Neural progenitor cell (in vitro differentiated cells): ENCODE data around the gene LBX2. TPM values are rescaled to one million over a fixed set of nuclear protein-coding genes. Genes with fewer than 3 reads are reported as not detected.
A peak's percentile ranks its signal among the peaks of the same experiment; 100 is the strongest.

Experiments
- DNase-seq: peaks from one replicate; pipeline ENCODE4 v3.0.0-alpha.2; 2016; ENCODE audit warnings: low spot score
- H2AFZ ChIP-seq: fragments of 200-600 bp; sonication (generic); replicated peaks from 2 replicates; pipeline ENCODE4 v1.6.1; 2016; ENCODE audit warnings: antibody characterized with exemption
- H3F3A ChIP-seq: fragments of 200-600 bp; sonication (generic); 2 replicates; pipeline ENCODE4 v1.6.1; 2016; ENCODE audit warnings: antibody characterized with exemption, low read depth
- H3K27ac ChIP-seq: fragments of 200-600 bp; sonication (generic); 2 replicates; pipeline ENCODE4 v1.5.1; 2016; ENCODE audit warnings: mild to moderate bottlenecking
- H3K27me3 ChIP-seq: fragments of 200-600 bp; sonication (generic); 2 replicates; pipeline ENCODE4 v1.6.1; 2016; ENCODE audit warnings: mild to moderate bottlenecking, moderate library complexity
- H3K36me3 ChIP-seq: fragments of 200-600 bp; sonication (generic); 2 replicates; pipeline ENCODE4 v1.5.1; 2016
- H3K4me1 ChIP-seq: fragments of 200-600 bp; sonication (generic); 2 replicates; pipeline ENCODE4 v1.6.1; 2016; ENCODE audit warnings: mixed run types
- H3K4me2 ChIP-seq: fragments of 200-600 bp; sonication (generic); 2 replicates; pipeline ENCODE4 v1.6.1; 2016
- H3K4me3 ChIP-seq: fragments of 200-600 bp; sonication (generic); 2 replicates; pipeline ENCODE4 v1.5.1; 2016
- H3K79me2 ChIP-seq: fragments of 200-600 bp; sonication (generic); 2 replicates; pipeline ENCODE4 v1.6.1; 2016; ENCODE audit warnings: low read depth
- H3K9ac ChIP-seq: fragments of 200-600 bp; sonication (generic); 2 replicates; pipeline ENCODE4 v1.6.1; 2016
- H3K9me3 ChIP-seq: fragments of 200-600 bp; sonication (generic); 2 replicates; pipeline ENCODE4 v1.5.1; 2016; ENCODE audit warnings: low read depth
- H4K20me1 ChIP-seq: fragments of 200-600 bp; sonication (generic); 2 replicates; pipeline ENCODE4 v1.6.1; 2016; ENCODE audit warnings: low read depth
- H3K27ac Mint-ChIP-seq: 3 replicates; pipeline ENCODE4 v1.8.0; 2021; ENCODE audit warnings: mixed read lengths
- H3K27me3 Mint-ChIP-seq: 2 replicates; pipeline ENCODE4 v1.8.0; 2022; ENCODE audit warnings: low read depth, mild to moderate bottlenecking, inconsistent platforms, moderate library complexity, mixed read lengths; ENCODE audit not compliant: insufficient read depth
- H3K36me3 Mint-ChIP-seq: 3 replicates; pipeline ENCODE4 v1.8.0; 2021; ENCODE audit warnings: mixed read lengths
- H3K4me1 Mint-ChIP-seq: 3 replicates; pipeline ENCODE4 v1.8.0; 2021; ENCODE audit warnings: mixed read lengths
- H3K4me3 Mint-ChIP-seq: 3 replicates; pipeline ENCODE4 v1.8.0; 2021; ENCODE audit warnings: mild to moderate bottlenecking, moderate library complexity, mixed read lengths
- H3K9me3 Mint-ChIP-seq: 3 replicates; pipeline ENCODE4 v1.8.0; 2020; ENCODE audit warnings: mixed read lengths
- EZH2 ChIP-seq: fragments of 200-600 bp; sonication (generic); IDR thresholded peaks from 2 replicates; pipeline ENCODE4 v1.6.1; 2017; ENCODE audit warnings: antibody characterized with exemption, mild to moderate bottlenecking, moderate library complexity
- EZH2phosphoT487 ChIP-seq: fragments of 200-600 bp; sonication (generic); IDR thresholded peaks from 2 replicates; pipeline ENCODE4 v1.6.1; 2017; ENCODE audit warnings: antibody characterized with exemption
- total RNA-seq: library from RNA; depleted of rRNA; stranded (reverse); fragments of >200 nt; gene quantifications from 2 replicates; pipeline ENCODE4 v1.2.3, GENCODE V29; 2015; ENCODE audit warnings: low replicate concordance
- TF ChIP-seq, protein P1 (sequence below): fragments of 200-600 bp; sonication (generic); IDR thresholded peaks from 2 replicates; pipeline ENCODE4 v1.5.1; 2017; ENCODE audit warnings: antibody characterized with exemption, mild to moderate bottlenecking

LBX2 gene
- total RNA-seq, 1 donor from 2014 or later, result not detected

DNA sequence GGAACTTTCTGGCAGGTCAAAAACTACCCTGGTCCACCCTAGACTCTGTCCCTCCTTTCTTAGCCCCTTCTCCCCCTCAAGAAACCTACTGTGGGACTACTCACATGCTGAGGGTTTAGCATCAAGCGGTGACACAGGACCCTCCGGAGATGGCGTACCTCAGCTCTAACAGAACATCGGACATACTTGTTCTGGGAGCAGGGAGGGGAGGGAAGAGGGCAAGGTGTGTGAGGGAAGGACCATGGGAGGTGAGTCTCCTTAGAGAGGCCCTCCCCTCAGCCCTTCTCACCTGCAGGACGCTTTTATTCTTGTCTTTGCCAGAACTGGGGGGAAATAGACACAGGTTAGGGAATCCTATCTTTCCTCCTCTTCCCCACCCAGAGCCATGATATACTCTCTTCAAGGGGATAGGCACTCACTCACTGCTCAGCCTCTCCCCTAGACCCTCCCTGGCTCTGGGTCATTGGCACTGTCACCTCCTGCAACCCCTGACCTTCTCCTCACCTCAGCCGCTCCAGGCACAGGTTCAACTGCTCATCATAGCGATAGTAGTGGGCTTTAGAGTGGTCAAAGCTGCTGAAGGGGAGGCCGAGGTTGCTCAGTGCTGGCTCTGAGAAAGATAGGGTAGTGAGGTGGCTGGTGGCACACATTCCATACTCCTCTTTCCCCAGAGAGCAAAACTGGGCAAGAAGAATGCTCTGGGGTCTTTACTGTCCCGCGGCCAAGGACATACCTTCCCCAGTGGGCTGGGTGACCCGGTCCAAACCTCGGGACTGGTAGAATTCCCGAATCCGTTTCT is 6.2 kb upstream of the LBX2 start:
- Mint-ChIP-seq H3K4me1 (peaks cover 40% of the 10 kb centered on the region), H3K4me3 (peak overlapping the region; percentile 49), H3K27me3 (peaks cover 70% of the 10 kb centered on the region), H3K27ac (no peak overlapping the region), H3K36me3 (peaks cover 21% of the 10 kb centered on the region), H3K9me3 (peaks cover 4% of the 10 kb centered on the region)
- no peak overlapping the region for H2AFZ ChIP-seq
- no peak for DNase-seq
- H3K36me3 ChIP-seq, result no peaks in the 10 kb centered on the region
- H3K9ac ChIP-seq, result no peak overlapping the region
- H3K27ac ChIP-seq, result no peak overlapping the region
- H3K4me1 ChIP-seq, result peaks cover 22% of the 10 kb centered on the region
- H3K27me3 ChIP-seq, result peaks cover 82% of the 10 kb centered on the region
- H3K9me3 ChIP-seq, result no peaks in the 10 kb centered on the region
- peaks cover 41% of the 10 kb centered on the region for H3F3A ChIP-seq
- no peak overlapping the region for H3K4me3 ChIP-seq
- no peak overlapping the region for H3K4me2 ChIP-seq
- H3K79me2 ChIP-seq, result peaks cover 13% of the 10 kb centered on the region
- TF ChIP-seq EZH2 (no peak), EZH2phosphoT487 (no peak)
- TF ChIP-seq, protein P1, sequence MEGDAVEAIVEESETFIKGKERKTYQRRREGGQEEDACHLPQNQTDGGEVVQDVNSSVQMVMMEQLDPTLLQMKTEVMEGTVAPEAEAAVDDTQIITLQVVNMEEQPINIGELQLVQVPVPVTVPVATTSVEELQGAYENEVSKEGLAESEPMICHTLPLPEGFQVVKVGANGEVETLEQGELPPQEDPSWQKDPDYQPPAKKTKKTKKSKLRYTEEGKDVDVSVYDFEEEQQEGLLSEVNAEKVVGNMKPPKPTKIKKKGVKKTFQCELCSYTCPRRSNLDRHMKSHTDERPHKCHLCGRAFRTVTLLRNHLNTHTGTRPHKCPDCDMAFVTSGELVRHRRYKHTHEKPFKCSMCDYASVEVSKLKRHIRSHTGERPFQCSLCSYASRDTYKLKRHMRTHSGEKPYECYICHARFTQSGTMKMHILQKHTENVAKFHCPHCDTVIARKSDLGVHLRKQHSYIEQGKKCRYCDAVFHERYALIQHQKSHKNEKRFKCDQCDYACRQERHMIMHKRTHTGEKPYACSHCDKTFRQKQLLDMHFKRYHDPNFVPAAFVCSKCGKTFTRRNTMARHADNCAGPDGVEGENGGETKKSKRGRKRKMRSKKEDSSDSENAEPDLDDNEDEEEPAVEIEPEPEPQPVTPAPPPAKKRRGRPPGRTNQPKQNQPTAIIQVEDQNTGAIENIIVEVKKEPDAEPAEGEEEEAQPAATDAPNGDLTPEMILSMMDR, result no peak
- H4K20me1 ChIP-seq, result peaks cover 11% of the 10 kb centered on the region

DNA sequence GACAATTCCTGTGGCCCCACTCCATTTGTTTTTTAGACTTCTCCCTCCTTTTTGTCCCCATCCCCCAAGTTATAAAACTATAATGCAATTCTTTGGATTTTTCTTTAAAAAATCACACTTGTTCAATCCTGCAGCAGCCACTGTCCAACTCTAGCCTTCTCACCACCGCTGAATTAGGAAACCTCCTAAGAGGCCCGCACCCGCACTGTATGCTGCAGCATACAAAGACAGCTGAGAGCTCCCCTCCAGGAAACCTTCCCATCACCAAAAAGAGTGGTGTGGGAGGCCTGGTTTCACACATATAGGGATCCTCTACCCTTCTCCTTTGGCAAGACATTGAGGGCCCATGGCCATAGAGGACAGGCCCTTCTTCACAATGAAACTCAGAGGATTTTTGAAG is 5.2 kb upstream of the LBX2 start:
- Histone ChIP-seq H3K4me2 (no peak overlapping the region), H3K27ac (no peak overlapping the region), H3K79me2 (peaks cover 13% of the 10 kb centered on the region), H3K36me3 (no peaks in the 10 kb centered on the region), H3K4me1 (peaks cover 23% of the 10 kb centered on the region), H3K4me3 (no peak overlapping the region), H4K20me1 (peaks cover 21% of the 10 kb centered on the region), H3K9me3 (no peaks in the 10 kb centered on the region), H3K9ac (no peak overlapping the region), H2AFZ (no peak overlapping the region), H3K27me3 (peaks cover 82% of the 10 kb centered on the region), H3F3A (peaks cover 45% of the 10 kb centered on the region)
- H3K27ac Mint-ChIP-seq, result no peak overlapping the region
- no peak for DNase-seq
- H3K4me1 Mint-ChIP-seq, result peaks cover 44% of the 10 kb centered on the region
- peaks cover 21% of the 10 kb centered on the region for H3K36me3 Mint-ChIP-seq
- peaks cover 2% of the 10 kb centered on the region for H3K9me3 Mint-ChIP-seq
- TF ChIP-seq EZH2 (no peak), EZH2phosphoT487 (no peak)
- TF ChIP-seq, protein P1, result no peak
- peak overlapping the region; percentile 25 for H3K4me3 Mint-ChIP-seq
- H3K27me3 Mint-ChIP-seq, result peaks cover 72% of the 10 kb centered on the region

DNA sequence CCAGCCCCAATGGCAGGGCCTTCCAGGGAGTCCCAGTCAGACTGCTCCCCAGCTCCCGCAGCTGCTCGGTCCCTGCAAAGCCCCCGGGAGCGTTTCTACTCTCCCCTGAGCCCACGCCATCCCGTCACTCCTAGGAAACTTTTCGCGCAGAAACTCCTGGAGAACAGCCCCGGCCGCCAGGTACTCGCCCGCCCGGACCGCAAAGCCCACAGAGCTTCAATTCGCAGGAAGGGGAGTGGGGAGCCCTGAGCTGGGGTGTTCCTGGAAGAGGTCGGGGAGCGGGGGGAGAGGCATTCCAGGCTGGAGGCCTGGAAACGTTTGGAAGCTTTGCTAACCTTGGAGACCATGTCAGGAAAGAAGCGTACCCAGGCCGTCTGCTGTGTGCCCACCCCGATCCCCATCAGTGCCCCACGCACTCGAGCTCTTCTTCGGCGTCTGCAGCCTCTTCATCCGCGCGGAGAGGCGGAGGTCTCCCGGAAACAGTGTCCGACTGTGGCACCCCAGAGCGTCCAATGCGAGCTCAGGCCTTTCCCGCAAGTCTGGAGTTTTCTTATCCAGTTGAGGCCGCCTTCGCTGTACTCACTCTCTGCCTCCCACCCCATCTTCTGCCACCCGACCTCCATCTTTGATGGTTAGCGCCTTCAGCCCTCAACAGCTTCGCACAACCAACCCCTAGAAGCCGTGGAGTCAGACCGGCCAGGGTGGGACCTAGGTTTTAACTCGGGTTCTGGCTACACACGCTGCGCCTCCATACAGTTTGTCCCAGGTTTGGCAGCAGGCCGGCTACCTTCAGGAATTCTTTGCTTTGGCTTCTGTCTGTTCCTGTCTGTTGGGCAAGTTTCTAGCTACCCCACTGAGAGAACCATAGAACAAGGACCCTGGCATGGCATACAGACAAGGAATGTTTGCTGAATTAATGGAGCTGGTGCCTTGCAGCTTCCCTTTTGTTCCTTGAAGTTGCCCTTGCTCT is 4.4 kb upstream of the LBX2 start:
- Histone ChIP-seq H3K4me1 (peaks cover 31% of the 10 kb centered on the region), H3K9ac (no peak overlapping the region), H3K79me2 (peaks cover 13% of the 10 kb centered on the region), H4K20me1 (peaks cover 29% of the 10 kb centered on the region), H3K36me3 (no peaks in the 10 kb centered on the region), H3K9me3 (no peaks in the 10 kb centered on the region), H3K27ac (no peak overlapping the region), H3K4me2 (peak overlapping the region; percentile 85), H3K27me3 (peaks cover 82% of the 10 kb centered on the region), H3K4me3 (peak overlapping the region; percentile 46), H2AFZ (peak overlapping the region; percentile 67), H3F3A (peaks cover 44% of the 10 kb centered on the region)
- H3K9me3 Mint-ChIP-seq, result peaks cover 2% of the 10 kb centered on the region
- H3K27ac Mint-ChIP-seq, result no peak overlapping the region
- H3K36me3 Mint-ChIP-seq, result peaks cover 21% of the 10 kb centered on the region
- H3K4me3 Mint-ChIP-seq, result peak overlapping the region; percentile 80
- DNase-seq, result no peak
- TF ChIP-seq, protein P1, result no peak
- TF ChIP-seq EZH2, result no peak
- TF ChIP-seq EZH2phosphoT487, result no peak
- peaks cover 48% of the 10 kb centered on the region for H3K4me1 Mint-ChIP-seq
- peaks cover 75% of the 10 kb centered on the region for H3K27me3 Mint-ChIP-seq
